Lower leg skin (tissue), 3 donors: ENCODE data around the gene SRSF1.

Experiments
- POLR2A ChIP-seq, 2 donors: fragments of 450-650 bp; IDR thresholded peaks; one replicate each; pipeline ENCODE4 v1.6.1; 2016 to 2017; ENCODE audit warnings: antibody characterized with exemption in 2 of 2, mild to moderate bottlenecking in 1 of 2, moderate library complexity in 1 of 2
- TF ChIP-seq, protein P1 (sequence below), 3 donors: fragments of 450-650 bp; IDR thresholded peaks; one replicate each; pipeline ENCODE4 v1.5.1; 2016; ENCODE audit warnings: antibody characterized with exemption in 3 of 3, mild to moderate bottlenecking in 3 of 3, moderate library complexity in 2 of 3

DNA sequence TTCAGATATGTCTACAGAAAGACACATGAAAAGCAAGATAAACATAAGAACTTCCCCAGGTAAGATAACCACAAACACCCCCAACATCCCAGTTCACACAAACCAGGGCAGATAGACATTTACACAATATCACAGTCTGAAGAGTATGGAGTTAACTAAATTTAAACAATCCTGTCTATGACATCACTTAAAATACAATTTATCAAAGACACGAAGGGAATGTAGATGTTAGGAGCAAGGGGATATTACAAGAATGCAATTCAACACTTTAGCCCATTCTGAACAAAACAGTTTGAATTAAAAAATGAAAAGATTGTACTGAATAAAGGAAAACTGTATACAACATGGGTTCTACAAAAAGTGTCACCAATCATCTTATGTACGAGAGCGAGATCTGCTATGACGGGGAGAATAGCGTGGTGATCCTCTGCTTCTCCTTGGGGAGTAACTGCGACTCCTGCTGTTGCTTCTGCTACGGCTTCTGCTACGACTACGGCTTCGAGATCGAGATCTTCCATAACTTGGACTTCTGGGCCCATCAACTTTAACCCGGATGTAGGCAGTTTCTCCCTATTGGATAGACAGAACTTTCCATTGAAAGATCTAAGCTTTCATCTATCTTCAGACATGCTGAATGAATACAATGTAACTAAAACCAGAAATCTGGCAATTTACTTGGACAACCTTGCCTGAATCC is 1.9 kb downstream of the SRSF1 start:
- TF ChIP-seq, protein P1, sequence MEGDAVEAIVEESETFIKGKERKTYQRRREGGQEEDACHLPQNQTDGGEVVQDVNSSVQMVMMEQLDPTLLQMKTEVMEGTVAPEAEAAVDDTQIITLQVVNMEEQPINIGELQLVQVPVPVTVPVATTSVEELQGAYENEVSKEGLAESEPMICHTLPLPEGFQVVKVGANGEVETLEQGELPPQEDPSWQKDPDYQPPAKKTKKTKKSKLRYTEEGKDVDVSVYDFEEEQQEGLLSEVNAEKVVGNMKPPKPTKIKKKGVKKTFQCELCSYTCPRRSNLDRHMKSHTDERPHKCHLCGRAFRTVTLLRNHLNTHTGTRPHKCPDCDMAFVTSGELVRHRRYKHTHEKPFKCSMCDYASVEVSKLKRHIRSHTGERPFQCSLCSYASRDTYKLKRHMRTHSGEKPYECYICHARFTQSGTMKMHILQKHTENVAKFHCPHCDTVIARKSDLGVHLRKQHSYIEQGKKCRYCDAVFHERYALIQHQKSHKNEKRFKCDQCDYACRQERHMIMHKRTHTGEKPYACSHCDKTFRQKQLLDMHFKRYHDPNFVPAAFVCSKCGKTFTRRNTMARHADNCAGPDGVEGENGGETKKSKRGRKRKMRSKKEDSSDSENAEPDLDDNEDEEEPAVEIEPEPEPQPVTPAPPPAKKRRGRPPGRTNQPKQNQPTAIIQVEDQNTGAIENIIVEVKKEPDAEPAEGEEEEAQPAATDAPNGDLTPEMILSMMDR (IDR thresholded peaks at IDR 0.05): no peak
- TF ChIP-seq POLR2A (IDR thresholded peaks at IDR 0.05): no peak
